Activated CD8-positive, alpha-beta T cell treated with anti-CD3 and anti-CD28 coated beads for 36 hours (primary cell): ENCODE results near the gene INPP4A. TPM values are rescaled to one million over a fixed set of nuclear protein-coding genes. Genes with fewer than 3 reads are reported as not detected.

Experiments used
- ATAC-seq: fragments of 200-7000 bp; cut with Tn5 transposase; one replicate; pipeline ENCODE4 v1.10.0; 2021; ENCODE audit warnings: mild to moderate bottlenecking, moderate library complexity
- CTCF ChIA-PET: fragments of 350-600 bp; sonication (Branson Sonifier 250); formaldehyde crosslinking; loops from one replicate; lab custom pipeline; 2021; ENCODE audit warnings: antibody characterized with exemption; lab: Charles Lee
- POLR2A ChIA-PET: fragments of 350-600 bp; sonication (Branson Sonifier 250); formaldehyde crosslinking; loops from one replicate; lab custom pipeline; 2021; ENCODE audit warnings: antibody characterized with exemption; lab: Charles Lee
- DNase-seq: peaks from one replicate; pipeline ENCODE4 v3.0.0-alpha.2; 2020
- H3K27ac Mint-ChIP-seq: one replicate; pipeline ENCODE4 v1.8.0; 2021; ENCODE audit warnings: mild to moderate bottlenecking, mixed read lengths
- H3K27me3 Mint-ChIP-seq: one replicate; pipeline ENCODE4 v1.8.0; 2021; ENCODE audit warnings: mixed read lengths
- H3K36me3 Mint-ChIP-seq: one replicate; pipeline ENCODE4 v1.8.0; 2021; ENCODE audit warnings: low read depth, mixed read lengths
- H3K4me1 Mint-ChIP-seq: one replicate; pipeline ENCODE4 v1.8.0; 2021; ENCODE audit warnings: low read depth, mixed read lengths
- H3K4me3 Mint-ChIP-seq: one replicate; pipeline ENCODE4 v1.8.0; 2021; ENCODE audit warnings: mild to moderate bottlenecking, moderate library complexity, mixed read lengths
- H3K9me3 Mint-ChIP-seq: one replicate; pipeline ENCODE4 v1.8.0; 2021; ENCODE audit warnings: mixed read lengths
- intact Hi-C: fragments of 100-400 bp; cut with micrococcal nuclease; formaldehyde crosslinking; loops from one replicate; pipeline ENCODE4 v1.10.0; 2022
- total RNA-seq, 2 experiments: library from RNA; stranded (reverse); gene quantifications; one replicate each; pipeline ENCODE4 v1.2.3, GENCODE V29; 2021
- TF ChIP-seq, protein P1 (sequence below): fragments of 200-600 bp; IDR thresholded peaks from one replicate; pipeline ENCODE4 v1.8.0; 2022; ENCODE audit warnings: antibody characterized with exemption, mild to moderate bottlenecking

Gene INPP4A
- total RNA-seq, 2 experiments from 2014 or later: 46.7 to 46.9 TPM

GRCh38 chr2:98533547-98533946 lies 88.9 kb downstream of the INPP4A start:
- intact Hi-C loops: no loop called here
- H3K36me3 Mint-ChIP-seq: peaks cover 9% of the 10 kb centered on the region
- no peaks in the 10 kb centered on the region for H3K9me3 Mint-ChIP-seq
- TF ChIP-seq, protein P1, sequence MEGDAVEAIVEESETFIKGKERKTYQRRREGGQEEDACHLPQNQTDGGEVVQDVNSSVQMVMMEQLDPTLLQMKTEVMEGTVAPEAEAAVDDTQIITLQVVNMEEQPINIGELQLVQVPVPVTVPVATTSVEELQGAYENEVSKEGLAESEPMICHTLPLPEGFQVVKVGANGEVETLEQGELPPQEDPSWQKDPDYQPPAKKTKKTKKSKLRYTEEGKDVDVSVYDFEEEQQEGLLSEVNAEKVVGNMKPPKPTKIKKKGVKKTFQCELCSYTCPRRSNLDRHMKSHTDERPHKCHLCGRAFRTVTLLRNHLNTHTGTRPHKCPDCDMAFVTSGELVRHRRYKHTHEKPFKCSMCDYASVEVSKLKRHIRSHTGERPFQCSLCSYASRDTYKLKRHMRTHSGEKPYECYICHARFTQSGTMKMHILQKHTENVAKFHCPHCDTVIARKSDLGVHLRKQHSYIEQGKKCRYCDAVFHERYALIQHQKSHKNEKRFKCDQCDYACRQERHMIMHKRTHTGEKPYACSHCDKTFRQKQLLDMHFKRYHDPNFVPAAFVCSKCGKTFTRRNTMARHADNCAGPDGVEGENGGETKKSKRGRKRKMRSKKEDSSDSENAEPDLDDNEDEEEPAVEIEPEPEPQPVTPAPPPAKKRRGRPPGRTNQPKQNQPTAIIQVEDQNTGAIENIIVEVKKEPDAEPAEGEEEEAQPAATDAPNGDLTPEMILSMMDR: no peak
- ChIA-PET CTCF (interaction anchor here (1.0 to 2.1 kb wide), 3 partner anchors 10 to 121 kb away, joined by 3 to 13 read pairs (median 3); no protein-coding TSS in a partner anchor), POLR2A (interaction anchor here (1.2 kb wide), 1 partner anchor 8 kb away, joined by 4 read pairs; no protein-coding TSS in a partner anchor)
- H3K27ac Mint-ChIP-seq: no peak overlapping the region
- H3K4me1 Mint-ChIP-seq: peaks cover 2% of the 10 kb centered on the region
- H3K27me3 Mint-ChIP-seq: no peaks in the 10 kb centered on the region
- ATAC-seq (no peak), DNase-seq (no peak)
- no peak overlapping the region for H3K4me3 Mint-ChIP-seq

GRCh38 chr2:98534761-98535160 lies 90.1 kb downstream of the INPP4A start:
- H3K4me3 Mint-ChIP-seq: no peak overlapping the region

DNA sequence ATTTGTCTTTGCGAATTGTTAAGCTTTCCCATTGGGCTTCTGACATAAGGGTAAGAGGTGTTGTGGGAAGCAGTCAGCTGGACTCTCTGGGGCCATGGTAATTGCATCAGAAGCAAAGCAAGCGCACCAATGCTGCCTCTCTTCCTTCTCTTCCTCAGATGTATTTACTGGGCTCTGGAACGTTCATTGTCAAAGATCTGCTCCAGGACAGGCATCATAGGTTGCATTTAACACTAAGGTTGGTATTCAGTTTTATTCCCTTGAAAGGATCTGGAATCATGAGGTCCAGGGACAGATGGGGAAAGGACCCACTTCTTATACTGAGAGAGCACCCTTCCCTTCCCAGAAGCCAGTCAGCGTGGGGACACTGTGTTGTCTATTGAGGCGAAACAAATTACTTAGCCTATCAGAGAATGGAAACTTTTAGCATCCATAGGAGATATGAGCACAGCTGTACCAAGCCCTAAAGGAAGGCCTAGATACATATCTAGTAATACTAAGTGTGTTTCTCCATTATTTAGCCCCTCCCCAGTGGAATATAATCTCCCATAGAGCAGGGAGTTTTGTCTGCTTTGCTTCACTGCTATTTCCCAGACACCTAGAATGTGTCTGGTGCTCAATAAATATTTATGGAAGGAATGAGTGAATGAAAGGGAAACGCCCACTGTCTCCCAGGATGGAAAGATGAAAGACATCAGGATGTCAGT lies 91.5 kb downstream of the INPP4A start:
- H3K4me1 Mint-ChIP-seq: no peaks in the 10 kb centered on the region
- TF ChIP-seq, protein P1: no peak
- DNase-seq (no peak), ATAC-seq (no peak)
- H3K27me3 Mint-ChIP-seq: no peaks in the 10 kb centered on the region
- intact Hi-C loops: no loop called here
- H3K36me3 Mint-ChIP-seq: peaks cover 20% of the 10 kb centered on the region
- peak overlapping the region; percentile 17 for H3K27ac Mint-ChIP-seq
- no peak overlapping the region for H3K4me3 Mint-ChIP-seq
- CTCF ChIA-PET: no interaction called here
- POLR2A ChIA-PET: interaction anchor here (1.4 kb wide), 1 partner anchor 11 kb away, joined by 4 read pairs; no protein-coding TSS in a partner anchor
- no peaks in the 10 kb centered on the region for H3K9me3 Mint-ChIP-seq

More at GRCh38 chr2:98534761-98535160, 90.1 kb downstream of the INPP4A start:
- no peak for ATAC-seq
- ChIA-PET POLR2A (interaction anchor here (1.4 kb wide), 1 partner anchor 12 kb away, joined by 4 read pairs; no protein-coding TSS in a partner anchor), CTCF (interaction anchor here (1.4 kb wide), 1 partner anchor 19 kb away, joined by 3 read pairs; no protein-coding TSS in a partner anchor)
- intact Hi-C loops: no loop called here
- H3K9me3 Mint-ChIP-seq: no peaks in the 10 kb centered on the region
- peaks cover 11% of the 10 kb centered on the region for H3K36me3 Mint-ChIP-seq
- H3K27me3 Mint-ChIP-seq: no peaks in the 10 kb centered on the region
- H3K4me1 Mint-ChIP-seq: peaks cover under 1% of the 10 kb centered on the region
- no peak for DNase-seq
- TF ChIP-seq, protein P1: no peak
- peak overlapping the region; percentile 23 for H3K27ac Mint-ChIP-seq

GRCh38 chr2:98537390-98538126 lies 92.9 kb downstream of the INPP4A start:
- ATAC-seq (no peak), DNase-seq (no peak)
- ChIA-PET CTCF (no interaction called here), POLR2A (no interaction called here)
- Mint-ChIP-seq H3K36me3 (peaks cover 22% of the 10 kb centered on the region), H3K4me1 (peaks cover 10% of the 10 kb centered on the region), H3K27ac (no peak overlapping the region), H3K27me3 (no peaks in the 10 kb centered on the region), H3K9me3 (no peaks in the 10 kb centered on the region), H3K4me3 (no peak overlapping the region)
- intact Hi-C loops: no loop called here
- TF ChIP-seq, protein P1: no peak
